K562 (cell line): ENCODE measurements around the gene NRXN2. TPM values are rescaled to one million over a fixed set of nuclear protein-coding genes. Genes with fewer than 3 reads are reported as not detected.

Experiments used
- ATAC-seq: fragments of 200-7000 bp; cut with Tn5 transposase; 3 replicates; pipeline ENCODE4 v1.9.1; 2020; ENCODE audit warnings: moderate library complexity
- BruUV-seq: library from RNA; stranded (reverse); fragments of 400-500 nt; replicated peaks from 2 replicates; lab custom pipeline; 2021; lab: Mats Ljungman, UMichigan
- CTCF ChIA-PET: fragments of 300-600 bp; formaldehyde crosslinking; extraction: SDS; loops from one replicate; lab custom pipeline; 2021; ENCODE audit warnings: low intra/inter-chr PET ratio; lab: Yijun Ruan, JAX
- POLR2A ChIA-PET: fragments of 300-600, 350-650 bp; sonication (Branson Sonifier 250); formaldehyde crosslinking; extraction: SDS; loops from one replicate; lab custom pipeline; 2021; ENCODE audit warnings: antibody characterized with exemption, inconsistent platforms; lab: Yijun Ruan, JAX
- DNase-seq, 4 experiments: peaks; one replicate each; pipeline versions ENCODE4 v3.0.0 to v3.0.0-alpha.2; 2011 to 2018; ENCODE audit warnings: low spot score in 3 of 4, mixed read lengths in 3 of 4; ENCODE audit errors: extremely low read depth in 1 of 4
- FAIRE-seq: peaks from 2 replicates; lab custom pipeline; 2011; peaks lifted over from hg19 to GRCh38; lab: Jason Lieb, UNC
- H2AFZ ChIP-seq: 2 replicates; pipeline ENCODE4 v1.6.0; 2011; ENCODE audit warnings: low read depth, low read length, control low read depth, inconsistent platforms
- H3K27ac ChIP-seq: fragments of 200-600 bp; 3 replicates; pipeline ENCODE4 v1.8.0; 2011; ENCODE audit warnings: low read depth, mild to moderate bottlenecking, control low read depth, inconsistent platforms, low read length, moderate library complexity, mixed read lengths; ENCODE audit errors: extremely low read depth
- H3K27me3 ChIP-seq, 2 experiments: fragments of 300-600 bp in 1 of 2; 2 replicates in 1 of 2; 3 replicates in 1 of 2; pipeline versions ENCODE4 v1.6.0 to v1.8.0; 2011; ENCODE audit warnings: inconsistent platforms in 2 of 2, low read length in 2 of 2, mild to moderate bottlenecking in 1 of 2, mixed read lengths in 1 of 2, moderate library complexity in 1 of 2; ENCODE audit not compliant: control insufficient read depth in 2 of 2, insufficient read depth in 2 of 2
- H3K36me3 ChIP-seq: fragments of 300-600 bp; 3 replicates; pipeline ENCODE4 v1.8.0; 2011; ENCODE audit warnings: mild to moderate bottlenecking, low read length, inconsistent platforms; ENCODE audit not compliant: control insufficient read depth, insufficient read depth
- H3K4me1 ChIP-seq, 2 experiments: fragments of 200-600 bp in 1 of 2; replicated peaks in 1 of 2; 2 replicates in 1 of 2; 3 replicates in 1 of 2; pipeline versions ENCODE4 v1.5.1 to v1.8.0; 2011; ENCODE audit warnings: inconsistent platforms in 2 of 2, low read length in 2 of 2, mild to moderate bottlenecking in 1 of 2, mixed read lengths in 1 of 2, moderate library complexity in 1 of 2; ENCODE audit not compliant: control insufficient read depth in 2 of 2, insufficient read depth in 2 of 2
- H3K4me2 ChIP-seq: 2 replicates; pipeline ENCODE4 v1.6.1; 2011; ENCODE audit warnings: low read length, control low read depth, inconsistent platforms, mixed read lengths; ENCODE audit not compliant: insufficient read depth
- H3K4me3 ChIP-seq: fragments of 200-600 bp; sonication (generic), shearing (Covaris generic); 2 replicates; pipeline ENCODE4 v1.5.1; 2016; ENCODE audit warnings: control low read depth, inconsistent platforms
- H3K79me2 ChIP-seq: fragments of 200-600 bp; 3 replicates; pipeline ENCODE4 v1.8.0; 2011; ENCODE audit warnings: low read length, inconsistent platforms; ENCODE audit not compliant: control insufficient read depth, insufficient read depth
- H3K9ac ChIP-seq, 2 experiments: 2 replicates each; pipeline versions ENCODE4 v1.6.0 to v1.6.1; 2011; ENCODE audit warnings: low read depth in 2 of 2, low read length in 2 of 2, control low read depth in 1 of 2, inconsistent platforms in 1 of 2, mild to moderate bottlenecking in 1 of 2, mixed read lengths in 1 of 2; ENCODE audit not compliant: insufficient read depth in 1 of 2
- H3K9me1 ChIP-seq: one replicate; pipeline ENCODE4 v1.6.0; 2011; ENCODE audit warnings: inconsistent platforms, mild to moderate bottlenecking, low read length, moderate library complexity; ENCODE audit not compliant: control insufficient read depth, insufficient read depth
- H3K9me3 ChIP-seq: replicated peaks from 2 replicates; pipeline ENCODE4 v1.5.1; 2011; ENCODE audit warnings: low read depth, low read length, inconsistent platforms; ENCODE audit not compliant: control insufficient read depth, insufficient read depth
- H4K20me1 ChIP-seq: replicated peaks from 2 replicates; pipeline ENCODE4 v1.6.1; 2011; ENCODE audit warnings: low read length, inconsistent platforms, mixed read lengths; ENCODE audit not compliant: control insufficient read depth, insufficient read depth
- CGGBP1 ChIP-seq: fragments of 250-450 bp; sonication (Bioruptor Pico); IDR thresholded peaks from 2 replicates; pipeline ENCODE4 v1.9.0; 2021; ENCODE audit warnings: mild to moderate bottlenecking
- ESRRB ChIP-seq: fragments of 250-450 bp; sonication (Bioruptor Pico); IDR thresholded peaks from 2 replicates; pipeline ENCODE4 v1.5.0; 2020; ENCODE audit warnings: mild to moderate bottlenecking, moderate library complexity, borderline replicate concordance
- ILF3 ChIP-seq: fragments of 450-650 bp; IDR thresholded peaks from 2 replicates; pipeline ENCODE4 v1.6.1; 2018; ENCODE audit warnings: antibody characterized with exemption, mild to moderate bottlenecking, moderate library complexity, borderline replicate concordance
- KDM1A ChIP-seq, 2 experiments: fragments of 450-650 bp; IDR thresholded peaks; 2 replicates each; pipeline ENCODE4 v1.6.1; 2016; ENCODE audit warnings: mild to moderate bottlenecking in 2 of 2
- MCM5 ChIP-seq: fragments of 450-650 bp; IDR thresholded peaks from 2 replicates; pipeline ENCODE4 v1.6.1; 2016; ENCODE audit warnings: low read depth
- RB1 ChIP-seq: fragments of 450-650 bp; IDR thresholded peaks from 2 replicates; pipeline ENCODE4 v1.6.1; 2017; ENCODE audit warnings: low read depth, mild to moderate bottlenecking
- SAFB2 ChIP-seq: fragments of 200-400 bp; formaldehyde crosslinking; IDR thresholded peaks from 2 replicates; pipeline ENCODE4 v1.6.1; 2018; ENCODE audit warnings: borderline replicate concordance, low read length, low read depth, moderate library complexity; ENCODE audit not compliant: severe bottlenecking
- XRCC5 ChIP-seq: fragments of 200-400 bp; formaldehyde crosslinking; IDR thresholded peaks from 2 replicates; pipeline ENCODE4 v1.6.1; 2017; ENCODE audit warnings: low read depth, mild to moderate bottlenecking, low read length
- ZNF75A ChIP-seq: fragments of 450-650 bp; formaldehyde crosslinking; IDR thresholded peaks from 2 replicates; pipeline ENCODE4 v1.4.0; 2020; ENCODE audit warnings: mild to moderate bottlenecking
- WGBS: fragments of 100-300 bp; shearing (Covaris generic); methylation state at CpG from one replicate; pipeline ENCODE4 v1.1.6; 2016; ENCODE audit warnings: low coverage, mixed read lengths; ENCODE audit not compliant: insufficient coverage; ENCODE audit errors: missing lambda C conversion rate; 5-methylcytosine and 5-hydroxymethylcytosine counted together
- in situ Hi-C: fragments of 300-500 bp; cut with MboI; formaldehyde crosslinking; loops from 4 replicates; pipeline ENCODE4 v1.15.0; 2018; ENCODE audit warnings: inconsistent platforms, mixed read lengths
- intact Hi-C: fragments of 100-400 bp; cut with micrococcal nuclease; formaldehyde crosslinking; loops from 2 replicates; pipeline ENCODE4 v1.14.2; 2022
- polyA plus RNA-seq, 8 experiments: library from polyadenylated mRNA; depleted of rRNA in 4 of 8; stranded (reverse) in 5 of 8; unstranded in 3 of 8; fragments of >200 nt; fragmentation: Nextera tagmentation in 2 of 8; fragmentation: Illumina TruSeq in 1 of 8; extraction: Ambion mirVana in 2 of 8; extraction: Trizol in 1 of 8; gene quantifications; 2 replicates each; pipeline versions ENCODE4 v1.2.1 to v1.2.3, GENCODE V29; 2011 to 2014; ENCODE audit warnings: inconsistent platforms in 1 of 8, missing spikeins in 1 of 8
- total RNA-seq, 7 experiments: library from RNA; depleted of rRNA in 6 of 7; stranded (reverse); fragments of >200 nt in 6 of 7; fragmentation: Illumina TruSeq in 2 of 7; extraction: Trizol in 2 of 7; gene quantifications; 2 replicates each; pipeline versions ENCODE4 v1.2.1 to v1.2.3, GENCODE V29; 2011 to 2021; ENCODE audit warnings: low replicate concordance in 1 of 7
- TF ChIP-seq, protein P1 (sequence below): fragments of 200-800 bp; sonication (Bioruptor generic); IDR thresholded peaks from 2 replicates; pipeline ENCODE4 v1.6.1; 2017; ENCODE audit warnings: missing genetic modification characterization, missing compliant biosample characterization

Gene NRXN2
- total and polyA plus RNA-seq, 9 of the 15 experiments (the other 6 are each of a cell fraction or from before 2014, with no cell fraction given) = 0.07 to 0.47 (median 0.15) TPM; not detected in 4

DNA sequence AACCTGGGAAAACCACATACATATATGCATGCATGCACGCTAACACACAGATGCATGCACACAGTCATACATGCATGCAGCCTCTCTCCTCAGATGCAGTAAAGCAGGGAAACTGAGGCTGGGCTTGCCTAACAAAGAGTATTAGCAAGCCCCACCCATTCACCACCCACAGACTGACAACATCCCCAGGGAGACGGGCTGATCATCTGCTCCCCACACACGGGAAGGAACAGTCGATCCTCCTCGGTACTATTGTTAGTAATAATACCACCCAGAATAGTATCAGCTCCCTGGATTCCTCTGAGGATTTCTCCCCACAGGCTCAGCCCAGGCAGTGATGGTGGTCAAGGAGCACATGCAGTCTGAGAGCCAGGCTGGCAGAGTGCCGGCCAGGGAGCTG lies 90.8 kb downstream of the NRXN2 start:
- ChIA-PET CTCF (no interaction called here), POLR2A (interaction anchor here (0.5 to 1.7 kb wide), 5 partner anchors 13 to 586 kb away, joined by 3 to 8 read pairs (median 3); no protein-coding TSS in a partner anchor)
- Histone ChIP-seq H3K79me2 (no peaks in the 10 kb centered on the region), H4K20me1 (peaks cover 5% of the 10 kb centered on the region), H3K9me1 (no peaks in the 10 kb centered on the region), H3K9ac (no peak overlapping the region), H3K9me3 (no peaks in the 10 kb centered on the region), H3K36me3 (no peaks in the 10 kb centered on the region), H2AFZ (no peak overlapping the region), H3K4me1 (peaks cover 6 to 12% of the 10 kb centered on the region in 2 experiments; a peak in 4 of 5 replicates), H3K4me3 (no peak overlapping the region), H3K27ac (no peak overlapping the region), H3K4me2 (no peak overlapping the region), H3K27me3 (peaks cover 11 to 65% of the 10 kb centered on the region in 2 experiments)
- ATAC-seq (no peak), DNase-seq (no peak), FAIRE-seq (no peak)
- intact Hi-C loops (no loop called here), in situ Hi-C loops (no loop called here)
- BruUV-seq = no TSS peak
- WGBS = 14% methylated on average over 6 of the region's 6 CpGs
- TF ChIP-seq ESRRB (CRISPR knock-in tag) = no peak
- no peak for TF ChIP-seq ILF3
- TF ChIP-seq, protein P1, sequence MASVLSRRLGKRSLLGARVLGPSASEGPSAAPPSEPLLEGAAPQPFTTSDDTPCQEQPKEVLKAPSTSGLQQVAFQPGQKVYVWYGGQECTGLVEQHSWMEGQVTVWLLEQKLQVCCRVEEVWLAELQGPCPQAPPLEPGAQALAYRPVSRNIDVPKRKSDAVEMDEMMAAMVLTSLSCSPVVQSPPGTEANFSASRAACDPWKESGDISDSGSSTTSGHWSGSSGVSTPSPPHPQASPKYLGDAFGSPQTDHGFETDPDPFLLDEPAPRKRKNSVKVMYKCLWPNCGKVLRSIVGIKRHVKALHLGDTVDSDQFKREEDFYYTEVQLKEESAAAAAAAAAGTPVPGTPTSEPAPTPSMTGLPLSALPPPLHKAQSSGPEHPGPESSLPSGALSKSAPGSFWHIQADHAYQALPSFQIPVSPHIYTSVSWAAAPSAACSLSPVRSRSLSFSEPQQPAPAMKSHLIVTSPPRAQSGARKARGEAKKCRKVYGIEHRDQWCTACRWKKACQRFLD (CRISPR knock-in tag) = no peak
- no peak for TF ChIP-seq ZNF75A (CRISPR knock-in tag)
- no peak for TF ChIP-seq KDM1A (IDR thresholded peaks at IDR 0.05)
- TF ChIP-seq SAFB2 = no peak
- no peak for TF ChIP-seq RB1
- TF ChIP-seq CGGBP1 (CRISPR knock-in tag) = no peak
- TF ChIP-seq XRCC5 = no peak
- TF ChIP-seq MCM5 = no peak
